Smooth muscle cell (in vitro differentiated cells): ENCODE measurements around the gene KMT2E. TPM values are rescaled to one million over a fixed set of nuclear protein-coding genes. Genes with fewer than 3 reads are reported as not detected.
A peak's percentile ranks its signal among the peaks of the same experiment; 100 is the strongest.

Source experiments
- DNase-seq: peaks from one replicate; lab custom pipeline; 2025; ENCODE audit not compliant: unreplicated experiment; lab: John Stamatoyannopoulos, UW
- H2AFZ ChIP-seq: fragments of 200-600 bp; sonication (generic); 2 replicates; pipeline ENCODE4 v1.6.0; 2016; ENCODE audit warnings: antibody characterized with exemption, low read depth, mild to moderate bottlenecking
- H3F3A ChIP-seq: fragments of 200-600 bp; sonication (generic); 2 replicates; pipeline ENCODE4 v1.6.0; 2017; ENCODE audit warnings: antibody characterized with exemption, low read depth
- H3K27ac ChIP-seq: fragments of 200-600 bp; sonication (generic); 2 replicates; pipeline ENCODE4 v1.5.1; 2016; ENCODE audit warnings: low read depth, mild to moderate bottlenecking
- H3K27me3 ChIP-seq: fragments of 200-600 bp; sonication (generic); 2 replicates; pipeline ENCODE4 v1.6.1; 2016; ENCODE audit warnings: low read depth, mild to moderate bottlenecking
- H3K36me3 ChIP-seq: fragments of 200-600 bp; sonication (generic); 2 replicates; pipeline ENCODE4 v1.5.1; 2016; ENCODE audit warnings: low read depth
- H3K4me1 ChIP-seq: fragments of 200-600 bp; sonication (generic); 2 replicates; pipeline ENCODE4 v1.5.1; 2016; ENCODE audit warnings: low read depth
- H3K4me2 ChIP-seq: fragments of 200-600 bp; sonication (generic); 2 replicates; pipeline ENCODE4 v1.6.0; 2016; ENCODE audit warnings: mild to moderate bottlenecking
- H3K4me3 ChIP-seq: fragments of 200-600 bp; sonication (generic); 2 replicates; pipeline ENCODE4 v1.5.1; 2016; ENCODE audit warnings: mild to moderate bottlenecking
- H3K79me2 ChIP-seq: fragments of 200-600 bp; sonication (generic); 2 replicates; pipeline ENCODE4 v1.6.0; 2016; ENCODE audit warnings: low read depth, mild to moderate bottlenecking
- H3K9ac ChIP-seq: fragments of 200-600 bp; sonication (generic); 2 replicates; pipeline ENCODE4 v1.6.0; 2016; ENCODE audit warnings: low read depth
- H3K9me3 ChIP-seq: fragments of 200-600 bp; sonication (generic); replicated peaks from 2 replicates; pipeline ENCODE4 v1.5.1; 2016; ENCODE audit warnings: low read depth
- H4K20me1 ChIP-seq: fragments of 200-600 bp; sonication (generic); 2 replicates; pipeline ENCODE4 v1.6.0; 2016; ENCODE audit warnings: low read depth
- CTCF ChIP-seq: fragments of 200-600 bp; sonication (generic); IDR thresholded peaks from 2 replicates; pipeline ENCODE4 v1.5.1; 2017; ENCODE audit warnings: borderline replicate concordance, mild to moderate bottlenecking, antibody characterized with exemption; ENCODE audit not compliant: insufficient read depth, poor library complexity, severe bottlenecking
- WGBS: methylation state at CpG from one replicate; pipeline ENCODE4 v1.1.7; 2016; ENCODE audit warnings: low lambda C conversion rate; 5-methylcytosine and 5-hydroxymethylcytosine counted together
- polyA plus RNA-seq: library from polyadenylated mRNA; unstranded; fragments of >200 nt; fragmentation: Nextera tagmentation; extraction: Ambion mirVana; gene quantifications from 2 replicates; pipeline ENCODE4 v1.2.1, GENCODE V29; 2016
- total RNA-seq: library from RNA; depleted of rRNA; stranded (reverse); fragments of >200 nt; gene quantifications from 2 replicates; pipeline ENCODE4 v1.2.3, GENCODE V29; 2014

The KMT2E gene
- total and polyA plus RNA-seq, 2 experiments from 2014 or later: 64.4 to 88.1 TPM

GRCh38 chr7:105112440-105113418 is 98.7 kb downstream of the KMT2E start:
- TF ChIP-seq CTCF: no peak
- Histone ChIP-seq H3K36me3 (peaks cover 28% of the 10 kb centered on the region), H4K20me1 (peaks cover 66% of the 10 kb centered on the region)

GRCh38 chr7:105118612-105119600 is 104.9 kb downstream of the KMT2E start:
- DNase-seq: no peak
- Histone ChIP-seq H3K4me3 (no peak overlapping the region), H3K4me1 (peaks cover 13% of the 10 kb centered on the region), H3K27me3 (no peaks in the 10 kb centered on the region), H3K9ac (no peak overlapping the region), H3K79me2 (no peaks in the 10 kb centered on the region), H3K27ac (no peak overlapping the region), H4K20me1 (peaks cover 17% of the 10 kb centered on the region), H3K9me3 (no peaks in the 10 kb centered on the region), H3K4me2 (no peak overlapping the region), H2AFZ (no peak overlapping the region), H3K36me3 (no peaks in the 10 kb centered on the region), H3F3A (peaks cover 13% of the 10 kb centered on the region)
- no peak for TF ChIP-seq CTCF
- 88% methylated on average over 9 of the region's 9 CpGs for WGBS

More at GRCh38 chr7:105112440-105113418, 98.7 kb downstream of the KMT2E start:
- Histone ChIP-seq H3K4me2 (no peak overlapping the region), H2AFZ (no peak overlapping the region), H3K27me3 (no peaks in the 10 kb centered on the region), H3K9ac (no peak overlapping the region), H3K27ac (peak overlapping the region; percentile 19), H3F3A (peaks cover 52% of the 10 kb centered on the region), H3K4me1 (peaks cover 2% of the 10 kb centered on the region), H3K9me3 (no peaks in the 10 kb centered on the region), H3K4me3 (no peak overlapping the region), H3K79me2 (no peaks in the 10 kb centered on the region)
- WGBS: 97% methylated on average over 9 of the region's 11 CpGs
- no peak for DNase-seq

- DNase-seq: no peak
- no peaks in the 10 kb centered on the region for H3F3A ChIP-seq
- no peaks in the 10 kb centered on the region for H4K20me1 ChIP-seq
- H2AFZ ChIP-seq: no peak overlapping the region
- no peak overlapping the region for H3K4me2 ChIP-seq
- H3K27ac ChIP-seq: no peak overlapping the region
- peaks cover 9% of the 10 kb centered on the region for H3K36me3 ChIP-seq
- no peak overlapping the region for H3K4me3 ChIP-seq
- H3K79me2 ChIP-seq: no peaks in the 10 kb centered on the region
- H3K4me1 ChIP-seq: peaks cover 12% of the 10 kb centered on the region
- no peak for TF ChIP-seq CTCF
- H3K9ac ChIP-seq: no peak overlapping the region
- 94% methylated on average over 8 of the region's 8 CpGs for WGBS
- no peaks in the 10 kb centered on the region for H3K27me3 ChIP-seq
- no peaks in the 10 kb centered on the region for H3K9me3 ChIP-seq
Measured at GRCh38 chr7:105122619-105123018, 108.6 kb downstream of the KMT2E start.
